Measurements from ENCODE around the gene CATSPER1. TPM values are rescaled to one million over a fixed set of nuclear protein-coding genes. Genes with fewer than 3 reads are reported as not detected.

The CATSPER1 gene
- not detected for polyA plus RNA-seq (2013, experiment 1 of 2; ENCODE audit: insufficient read length)
- polyA plus RNA-seq (2013, experiment 2 of 2; ENCODE audit: insufficient read length) = 0.17 TPM

- DNase-seq = no peak
These were observed at the start of gene CATSPER1 for GRCh38 chr11:66026017-66026529. CATSPER1 (minus strand) TSS chr11:66026479; CDS start chr11:66026379, 100 bp downstream.

DNA sequence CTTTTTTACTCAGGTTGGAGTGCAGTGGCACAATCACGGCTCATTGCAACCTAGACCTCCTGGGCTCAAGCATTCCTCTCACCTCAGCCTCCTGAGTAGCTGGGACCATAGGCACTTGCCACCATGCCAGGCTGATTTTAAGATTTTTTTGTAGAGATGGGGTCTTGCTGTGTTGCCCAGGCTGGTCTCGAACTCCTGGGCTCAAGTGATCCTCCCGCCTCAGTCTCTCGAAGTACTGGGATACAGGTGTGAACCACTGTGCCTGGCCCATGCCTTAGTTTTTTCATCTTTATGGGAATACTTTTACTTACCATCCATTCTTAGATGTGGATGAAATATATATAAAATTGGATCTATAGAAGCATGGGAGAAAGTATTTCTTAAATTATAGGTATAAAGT lies 49.0 kb upstream of the CATSPER1 start:
- DNase-seq = no peak

DNA sequence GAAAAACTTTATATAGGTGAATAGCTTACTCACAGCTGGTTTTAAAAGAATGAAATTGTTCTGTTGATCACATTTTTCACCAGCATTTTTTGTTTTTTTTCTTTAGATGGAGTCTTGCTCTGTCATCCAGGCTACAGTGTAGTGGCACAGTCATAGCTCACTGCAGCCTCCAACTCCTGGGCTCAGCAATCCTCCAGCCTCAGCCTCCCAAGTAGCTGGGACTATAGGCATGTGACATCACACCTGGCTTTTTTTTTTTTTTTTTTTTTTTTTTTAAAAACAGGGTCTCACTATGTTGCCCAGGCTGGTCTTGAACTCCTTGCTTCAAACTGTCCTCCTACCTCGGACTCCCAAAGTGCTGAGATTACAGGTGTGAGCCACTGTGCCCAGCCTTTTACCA lies 47.4 kb upstream of the CATSPER1 start:
- no peak for DNase-seq

DNA sequence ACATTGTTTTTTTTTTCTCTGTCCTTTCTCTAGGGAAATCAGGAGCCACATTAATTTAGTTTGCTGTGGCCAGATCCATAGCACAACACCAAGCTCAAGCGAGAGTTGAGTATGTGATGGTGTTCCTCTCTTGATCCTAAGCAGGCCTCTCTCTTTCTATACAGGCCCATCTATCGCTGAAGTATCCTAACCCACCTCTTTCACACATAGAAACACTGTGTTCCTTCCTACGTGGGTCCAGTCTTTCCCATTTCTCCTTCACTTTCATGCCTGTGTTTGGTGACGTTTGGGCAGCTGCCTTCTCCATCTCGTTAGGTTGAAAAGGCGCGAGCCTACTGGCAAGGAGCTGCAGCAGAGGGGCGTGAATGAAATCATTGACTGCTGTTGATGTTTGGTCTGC lies 46.2 kb upstream of the CATSPER1 start:
- DNase-seq = no peak

DNA sequence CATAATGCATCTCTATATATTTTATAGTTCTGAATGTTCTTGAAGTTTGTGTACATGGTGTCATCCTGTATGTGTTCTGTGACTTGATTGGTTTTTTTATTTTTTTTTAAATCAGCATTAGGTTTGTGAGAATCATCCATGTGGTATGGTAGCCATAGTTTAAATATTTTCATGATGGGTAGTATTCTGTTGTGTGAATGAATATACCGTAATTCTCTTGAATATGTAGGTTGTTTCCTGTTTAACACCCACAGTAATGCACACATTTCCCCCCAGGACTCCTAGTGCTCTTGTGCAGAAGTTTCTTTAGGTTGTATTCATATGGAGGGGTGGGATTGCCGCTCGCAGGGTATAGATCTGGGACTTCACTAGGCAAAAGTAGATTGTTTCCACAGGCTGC lies 45.8 kb upstream of the CATSPER1 start:
- peak; percentile 68 for DNase-seq

DNA sequence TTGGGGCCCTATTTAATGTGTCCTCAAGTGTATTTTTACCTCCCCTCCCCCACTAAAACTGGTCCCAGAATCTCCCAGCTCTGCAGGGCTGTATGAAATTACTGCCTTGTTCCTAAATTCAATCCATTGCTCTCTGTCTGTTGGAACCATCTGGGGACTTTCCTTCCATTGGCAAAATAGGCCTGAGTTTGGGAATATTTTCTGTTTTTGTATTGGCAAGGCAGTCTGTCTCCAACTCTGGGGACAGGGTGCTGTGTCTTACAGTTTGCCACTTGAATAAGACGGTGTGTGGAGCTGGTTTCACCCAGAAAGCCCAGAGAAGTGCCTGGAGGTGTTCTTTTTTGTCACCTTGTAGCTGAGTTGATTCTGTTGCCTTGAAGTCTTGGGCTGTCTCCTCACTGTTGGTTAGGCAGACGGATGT lies 45.1 kb upstream of the CATSPER1 start:
- no peak for DNase-seq

DNA sequence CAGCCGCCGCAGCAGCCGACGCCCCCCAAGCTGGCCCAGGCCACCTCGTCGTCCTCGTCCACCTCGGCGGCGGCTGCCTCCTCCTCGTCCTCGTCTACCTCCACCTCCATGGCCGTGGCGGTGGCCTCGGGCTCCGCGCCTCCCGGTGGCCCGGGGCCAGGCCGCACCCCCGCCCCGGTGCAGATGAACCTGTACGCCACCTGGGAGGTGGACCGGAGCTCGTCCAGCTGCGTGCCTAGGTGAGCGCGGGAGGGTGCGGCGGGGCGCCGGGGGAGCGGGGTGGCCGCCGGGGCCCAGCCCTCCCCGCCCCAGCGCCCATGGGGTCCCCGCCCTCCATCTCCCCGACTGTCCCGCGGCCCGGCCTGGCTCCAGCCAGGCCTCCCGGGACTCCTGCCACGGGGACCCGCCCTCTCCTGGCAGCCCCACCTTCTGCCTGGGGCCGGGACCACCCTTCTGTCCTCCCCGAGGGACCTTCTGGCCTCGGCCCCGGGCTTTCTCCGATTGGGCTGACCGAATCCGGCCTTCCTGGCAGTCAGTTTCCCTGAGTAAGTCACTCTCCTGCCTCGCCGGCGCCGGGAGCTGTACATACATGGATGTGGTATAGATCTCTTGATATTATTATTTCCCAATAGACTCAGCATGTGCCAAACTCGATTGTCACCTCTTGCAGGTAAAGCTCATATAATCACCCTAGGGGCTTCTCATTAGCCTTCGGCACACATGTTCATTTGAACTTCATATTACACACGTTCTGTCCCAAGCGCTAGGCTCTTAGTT lies 44.5 kb upstream of the CATSPER1 start:
- no peak for DNase-seq

GRCh38 chr11:66069715-66070603 lies 43.7 kb upstream of the CATSPER1 start, which contains the start of gene PACS1:
PACS1 (plus strand) TSS chr11:66070272; CDS start chr11:66070487, 215 bp downstream.
- DNase-seq = peak; percentile 84

DNA sequence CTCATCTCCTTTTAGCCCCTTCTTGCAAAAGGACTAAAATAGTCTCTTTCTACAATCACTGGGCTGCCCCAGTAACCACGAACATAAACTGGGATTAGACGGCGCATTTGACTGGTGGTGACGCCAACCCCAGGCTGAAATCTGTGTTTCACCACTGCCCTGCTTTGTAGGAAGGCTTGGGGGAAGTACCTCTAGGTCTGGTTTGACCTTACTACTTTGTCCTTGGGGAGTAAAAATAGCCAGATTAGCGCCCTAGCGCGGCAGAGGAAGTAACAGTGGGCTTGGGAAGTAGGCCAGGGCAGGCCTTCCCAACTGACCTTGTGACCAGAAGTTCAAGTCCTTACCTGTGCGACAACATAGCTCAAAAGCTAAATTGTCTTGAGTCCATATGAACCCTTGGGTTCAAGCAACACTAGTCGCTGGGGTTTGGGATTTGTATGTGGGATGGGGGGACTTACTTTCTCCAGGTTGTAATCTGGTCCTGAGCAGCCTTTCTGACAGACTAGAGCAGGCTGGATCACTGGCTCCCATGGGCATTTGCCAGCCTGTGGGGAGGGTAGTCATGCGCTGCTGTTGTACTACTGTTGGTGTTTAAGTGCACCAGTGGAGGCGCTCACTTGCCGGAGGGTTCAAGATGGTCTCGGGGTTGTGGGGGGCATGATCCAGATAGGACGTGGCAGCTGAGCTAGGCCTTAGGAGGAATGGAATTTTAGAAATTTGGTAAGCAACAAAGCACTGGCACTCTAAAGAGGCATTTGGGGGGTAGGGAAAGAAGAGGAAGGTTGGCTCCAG lies 42.8 kb upstream of the CATSPER1 start:
- peak; percentile 76 for DNase-seq

GRCh38 chr11:66068154-66068821 lies 42.0 kb upstream of the CATSPER1 start:
- DNase-seq = peak; percentile 65

GRCh38 chr11:66067640-66068039 lies 41.4 kb upstream of the CATSPER1 start:
- no peak for DNase-seq

DNA sequence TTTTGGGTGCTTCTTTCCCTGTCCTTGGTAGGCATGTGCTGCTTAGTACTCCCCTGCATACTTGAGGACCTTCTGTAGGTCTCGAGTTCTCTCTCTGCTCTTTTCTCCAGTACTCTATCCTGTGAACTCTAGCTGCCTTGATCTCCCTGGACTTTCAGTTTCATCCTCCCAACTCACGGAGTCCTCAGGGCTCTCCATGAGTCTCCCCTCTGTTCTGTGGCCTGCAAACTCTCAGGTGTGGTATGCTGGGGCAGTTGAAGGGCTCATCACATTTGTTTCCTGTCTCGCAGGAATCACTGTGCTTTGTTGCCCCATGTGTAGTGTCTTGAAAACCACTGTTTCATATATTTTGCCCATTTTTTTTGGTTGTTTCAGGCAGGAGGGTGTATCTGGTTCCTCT lies 40.5 kb upstream of the CATSPER1 start:
- DNase-seq = no peak

GRCh38 chr11:66064571-66064970 lies 38.3 kb upstream of the CATSPER1 start:
- no peak for DNase-seq

GRCh38 chr11:66063900-66064299 lies 37.6 kb upstream of the CATSPER1 start:
- DNase-seq = no peak

- no peak for DNase-seq
These were observed 36.1 kb upstream of the CATSPER1 start for GRCh38 chr11:66062408-66062807.

GRCh38 chr11:66061268-66061667 lies 35.0 kb upstream of the CATSPER1 start:
- DNase-seq = no peak

GRCh38 chr11:66059966-66060680 lies 33.8 kb upstream of the CATSPER1 start:
- no peak for DNase-seq

GRCh38 chr11:66056501-66056900 lies 30.2 kb upstream of the CATSPER1 start:
- DNase-seq = no peak

DNA sequence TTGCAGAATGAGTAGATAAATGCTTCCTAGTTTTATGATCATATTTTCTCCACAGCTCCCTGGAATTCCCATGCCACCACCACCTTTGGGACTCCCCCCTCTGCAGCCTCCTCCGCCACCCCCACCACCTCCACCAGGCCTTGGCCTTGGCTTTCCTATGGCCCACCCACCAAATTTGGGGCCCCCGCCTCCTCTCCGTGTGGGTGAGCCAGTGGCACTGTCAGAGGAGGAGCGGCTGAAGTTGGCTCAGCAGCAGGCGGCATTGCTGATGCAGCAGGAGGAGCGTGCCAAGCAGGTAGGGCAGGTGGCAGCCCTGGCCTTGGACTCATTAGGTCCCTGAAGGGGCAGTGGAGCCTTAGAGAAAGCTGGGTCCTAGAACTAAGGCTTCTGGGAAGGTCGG lies 28.7 kb upstream of the CATSPER1 start:
- no peak for DNase-seq

GRCh38 chr11:66052664-66052982 lies 26.3 kb upstream of the CATSPER1 start:
- no peak for DNase-seq

Measured in fibroblast of skin of abdomen (primary cell).